ENCODE measurements around the gene HOXA13. TPM values are rescaled to one million over a fixed set of nuclear protein-coding genes. Genes with fewer than 3 reads are reported as not detected.

The HOXA13 gene
- total RNA-seq, 4 donors from 2014 or later: not detected

- WGBS, 2 donors: 12 to 18% methylated on average over 10 of the region's 10 CpGs
- no peak overlapping the region for H3K4me3 ChIP-seq (replicated peaks in 1 of 3)
- intact Hi-C loops (cut with DNase I): loop anchor here (10.0 kb wide), 1 partner anchor 1088 kb away; no protein-coding TSS in a partner anchor
- no peaks in the 10 kb centered on the region for H3K9me3 ChIP-seq
- TF ChIP-seq CTCF (IDR thresholded peaks at IDR 0.05) (no peak), POLR2A (IDR thresholded peaks at IDR 0.05) (no peak)
- no peak overlapping the region for H3K27ac ChIP-seq
- DNase-seq: no peak
- H3K27me3 ChIP-seq: peaks cover 93% of the 10 kb centered on the region
- H3K4me1 ChIP-seq: peaks cover 14 to 30% of the 10 kb centered on the region in 2 donors
- H3K36me3 ChIP-seq: no peaks in the 10 kb centered on the region
Observed at GRCh38 chr7:27172315-27172774, 27.5 kb downstream of the HOXA13 start.

- no peaks in the 10 kb centered on the region for H3K36me3 ChIP-seq
- intact Hi-C loops (cut with DNase I): loop anchor here (10.0 kb wide), 1 partner anchor 1087 kb away; no protein-coding TSS in a partner anchor
- peaks cover 97% of the 10 kb centered on the region for H3K27me3 ChIP-seq
- TF ChIP-seq POLR2A (IDR thresholded peaks at IDR 0.05) (no peak), CTCF (IDR thresholded peaks at IDR 0.05) (no peak)
- peaks cover 14 to 30% of the 10 kb centered on the region in 2 donors for H3K4me1 ChIP-seq
- H3K9me3 ChIP-seq: no peaks in the 10 kb centered on the region
- DNase-seq: no peak
- H3K27ac ChIP-seq: no peak overlapping the region
- 9 to 12% methylated on average over 30 of the region's 30 CpGs for WGBS, 2 donors
- no peak overlapping the region for H3K4me3 ChIP-seq (replicated peaks in 1 of 3)
Observed at GRCh38 chr7:27171637-27172314, 28.1 kb downstream of the HOXA13 start.

- Histone ChIP-seq H3K4me3 (replicated peaks in 1 of 3) (no peak overlapping the region), H3K4me1 (peaks cover 14 to 33% of the 10 kb centered on the region in 2 donors), H3K9me3 (no peaks in the 10 kb centered on the region), H3K27ac (no peak overlapping the region), H3K27me3 (peaks cover 97% of the 10 kb centered on the region), H3K36me3 (no peaks in the 10 kb centered on the region)
- WGBS, 2 donors: 9 to 22% methylated on average over 8 of the region's 8 CpGs
- TF ChIP-seq CTCF (IDR thresholded peaks at IDR 0.05) (no peak), POLR2A (IDR thresholded peaks at IDR 0.05) (no peak)
- no peak for DNase-seq
- intact Hi-C loops (cut with DNase I): loop anchor here (10.0 kb wide), 1 partner anchor 1086 kb away; no protein-coding TSS in a partner anchor
Observed at GRCh38 chr7:27171325-27171636, 28.6 kb downstream of the HOXA13 start.

- no peak for TF ChIP-seq POLR2A (IDR thresholded peaks at IDR 0.05)
- no peak for TF ChIP-seq CTCF (IDR thresholded peaks at IDR 0.05)
- Histone ChIP-seq H3K4me1 (peaks cover 14 to 35% of the 10 kb centered on the region in 2 donors), H3K9me3 (no peaks in the 10 kb centered on the region), H3K27ac (no peak overlapping the region), H3K36me3 (no peaks in the 10 kb centered on the region), H3K27me3 (peaks cover 97% of the 10 kb centered on the region), H3K4me3 (replicated peaks in 1 of 3) (no peak overlapping the region)
- 18 to 20% methylated on average over 11 of the region's 11 CpGs for WGBS, 2 donors
- intact Hi-C loops (cut with DNase I): loop anchor here (10.0 kb wide), 1 partner anchor 1086 kb away; no protein-coding TSS in a partner anchor
- no peak for DNase-seq
Observed at GRCh38 chr7:27170426-27171324, 29.2 kb downstream of the HOXA13 start.
